ENCODE measurements around the gene PAN3.

Gene PAN3

GRCh38 chr13:28337166-28338005 is 199.0 kb downstream of the PAN3 start:
- no peak for DNase-seq (ENCODE audit: low read depth)

GRCh38 chr13:28338006-28338574 is 199.7 kb downstream of the PAN3 start:
- DNase-seq (ENCODE audit: low read depth) = no peak

GRCh38 chr13:28338742-28339141 is 200.4 kb downstream of the PAN3 start:
- DNase-seq (ENCODE audit: low read depth) = no peak

GRCh38 chr13:28339419-28339818 is 201.1 kb downstream of the PAN3 start:
- no peak for DNase-seq (ENCODE audit: low read depth)

- no peak for DNase-seq (ENCODE audit: low read depth)
Measured at GRCh38 chr13:28340272-28340793, 202.0 kb downstream of the PAN3 start.

- DNase-seq (ENCODE audit: low read depth) = no peak
Measured at GRCh38 chr13:28342251-28342650, 203.9 kb downstream of the PAN3 start.

GRCh38 chr13:28344163-28344562 is 205.8 kb downstream of the PAN3 start:
- DNase-seq (ENCODE audit: low read depth) = no peak

All from stimulated activated CD8-positive, alpha-beta memory T cell treated with anti-CD3 and anti-CD28 coated beads, Interleukin-15, amount 100 ng/mL, for 24 hours (primary cell).